Heart left ventricle (tissue), 16 donors: ENCODE data around the gene NFATC1. TPM values are rescaled to one million over a fixed set of nuclear protein-coding genes. Genes with fewer than 3 reads are reported as not detected.

ENCODE experiments used
- ATAC-seq, 4 donors: fragments of 200-7000 bp; cut with Tn5 transposase; one replicate each; pipeline ENCODE4 v1.9.1; 2020 to 2022; ENCODE audit warnings: moderate library complexity in 4 of 4, mild to moderate bottlenecking in 3 of 4, moderate number of reproducible peaks in 1 of 4
- DNase-seq, 5 donors: peaks; one replicate each; pipeline ENCODE4 v3.0.0-alpha.2; 2020
- H3K27ac ChIP-seq, 12 donors: fragments of 200-600 bp; sonication (generic) in 4 of 12; one replicate each; pipeline versions ENCODE4 v1.5.0 to v1.8.0; 2016 to 2022; ENCODE audit warnings: mild to moderate bottlenecking in 2 of 12
- H3K27me3 ChIP-seq, 9 donors: fragments of 200-600 bp; sonication (generic) in 2 of 9; one replicate each; pipeline versions ENCODE4 v1.5.1 to v1.8.0; 2016 to 2022; ENCODE audit warnings: mild to moderate bottlenecking in 3 of 9
- H3K36me3 ChIP-seq, 9 donors: fragments of 200-600 bp; sonication (generic) in 2 of 9; one replicate each; pipeline versions ENCODE4 v1.5.0 to v1.8.0; 2018 to 2022; ENCODE audit warnings: mild to moderate bottlenecking in 2 of 9
- H3K4me1 ChIP-seq, 12 donors: fragments of 200-600 bp; sonication (generic) in 4 of 12; one replicate each; pipeline versions ENCODE4 v1.5.0 to v1.8.0; 2016 to 2022; ENCODE audit warnings: mild to moderate bottlenecking in 3 of 12
- H3K4me3 ChIP-seq, 12 donors: fragments of 200-600 bp; sonication (generic) in 4 of 12; one replicate each; pipeline versions ENCODE4 v1.5.0 to v1.8.0; 2017 to 2022; ENCODE audit warnings: mild to moderate bottlenecking in 9 of 12, moderate library complexity in 4 of 12
- H3K9me3 ChIP-seq, 12 donors: fragments of 200-600 bp; sonication (generic) in 4 of 12; one replicate each; pipeline versions ENCODE4 v1.5.0 to v1.8.0; 2016 to 2022; ENCODE audit warnings: mild to moderate bottlenecking in 1 of 12
- POLR2A ChIP-seq, 2 donors: fragments of 450-650 bp; IDR thresholded peaks; one replicate each; pipeline ENCODE4 v1.6.1; 2017; ENCODE audit warnings: antibody characterized with exemption in 2 of 2, mild to moderate bottlenecking in 2 of 2, moderate library complexity in 2 of 2
- WGBS, 4 donors: extraction: QIAGEN DNeasy Blood & Tissue Kit in 2 of 4; methylation state at CpG; one replicate each; pipeline versions ENCODE4 v1.1.5 to v1.1.7; 2013 to 2018; 5-methylcytosine and 5-hydroxymethylcytosine counted together
- intact Hi-C, 10 donors: fragments of 100-400 bp; cut with DNase I; formaldehyde crosslinking; loops; one replicate each; pipeline versions ENCODE4 v1.11.1 to v1.14.2; 2022
- polyA plus RNA-seq, 2 donors: library from polyadenylated mRNA; stranded (reverse); fragments of 200-250 nt; gene quantifications; one replicate each; pipeline ENCODE4 v1.2.3, GENCODE V29; 2013
- total RNA-seq, 9 donors: library from RNA; depleted of rRNA in 2 of 9; stranded (reverse); fragments of >200 nt in 2 of 9; fragmentation: NEBNext Ultra II Directional in 3 of 9; extraction: Animal tissue kit (Norgen Biotek cat#: 25700) in 3 of 9; gene quantifications; one replicate each; pipeline versions ENCODE4 v1.1.0 to v1.2.4, GENCODE V29; 2016 to 2023
- TF ChIP-seq, protein P1 (sequence below), 12 donors: fragments of 200-600 bp; sonication (generic) in 4 of 12; IDR thresholded peaks; one replicate each; pipeline versions ENCODE4 v1.5.0 to v1.8.0; 2018 to 2022; ENCODE audit warnings: antibody characterized with exemption in 12 of 12, mild to moderate bottlenecking in 5 of 12
- donor health status: ischemic (EF 13 %, LVEDD 7.1; RV severe dilation, severe dysfunction).
- donor health status: healthy with polysubstance abuse.
- donor health status: DM: no; HTN: yes; CAD: no.
- donor health status: DM: no; HTN: no; CAD: no.
- donor health status: ischemic (EF 25% LVEDD 6.9; RV normal size, moderate dysfunction).
- donor health status: ischemic (EF 25% LVEDD 5.7; RV mildly dilated, moderate dysfunction).
- donor health status: healthy.
- donor health status: DM: yes; HTN: yes; CAD: no.
- donor health status: ischemic (EF 35%, LVEDD 5.7; RV mildly dilated, moderate dysfunction).
- donor health status: nonischemic (EF 11% LVEDD 7.7; RV severe dilation, severe dysfunction).
- donor health status: DM: yes; HTN: yes; CAD: no.
- donor health status: PGD.
- donor health status: ischemic (EF 29% LVEDD 5.4; RV normal size, mild dysfunction).
- donor health status: nonischemic (EF 23%, LVEDD 6.1; RV moderate dilation, normal function).

NFATC1 gene
- total and polyA plus RNA-seq, 11 donors = 6.5 to 26.7 (median 15.3) TPM

GRCh38 chr18:79400091-79400590, 4.4 kb downstream of the NFATC1 start:
- Histone ChIP-seq H3K4me1 (peaks cover 5 to 68% (median 49%) of the 10 kb centered on the region in 12 donors), H3K4me3 (peak overlapping the region; percentile 56 to 96 (median 81)), H3K27me3 (peaks cover 0 to 9% (median 0%) of the 10 kb centered on the region in 9 donors), H3K27ac (peak overlapping the region in 11 of 12 donors; percentile 67 to 94 (median 84)), H3K36me3 (no peaks in the 10 kb centered on the region), H3K9me3 (no peaks in the 10 kb centered on the region)
- intact Hi-C loops = loop anchor here in 4 of 10 donors (5.0 to 10.0 kb wide), 3 partner anchors 55 to 107 kb away; no protein-coding TSS in a partner anchor
- TF ChIP-seq, protein P1, sequence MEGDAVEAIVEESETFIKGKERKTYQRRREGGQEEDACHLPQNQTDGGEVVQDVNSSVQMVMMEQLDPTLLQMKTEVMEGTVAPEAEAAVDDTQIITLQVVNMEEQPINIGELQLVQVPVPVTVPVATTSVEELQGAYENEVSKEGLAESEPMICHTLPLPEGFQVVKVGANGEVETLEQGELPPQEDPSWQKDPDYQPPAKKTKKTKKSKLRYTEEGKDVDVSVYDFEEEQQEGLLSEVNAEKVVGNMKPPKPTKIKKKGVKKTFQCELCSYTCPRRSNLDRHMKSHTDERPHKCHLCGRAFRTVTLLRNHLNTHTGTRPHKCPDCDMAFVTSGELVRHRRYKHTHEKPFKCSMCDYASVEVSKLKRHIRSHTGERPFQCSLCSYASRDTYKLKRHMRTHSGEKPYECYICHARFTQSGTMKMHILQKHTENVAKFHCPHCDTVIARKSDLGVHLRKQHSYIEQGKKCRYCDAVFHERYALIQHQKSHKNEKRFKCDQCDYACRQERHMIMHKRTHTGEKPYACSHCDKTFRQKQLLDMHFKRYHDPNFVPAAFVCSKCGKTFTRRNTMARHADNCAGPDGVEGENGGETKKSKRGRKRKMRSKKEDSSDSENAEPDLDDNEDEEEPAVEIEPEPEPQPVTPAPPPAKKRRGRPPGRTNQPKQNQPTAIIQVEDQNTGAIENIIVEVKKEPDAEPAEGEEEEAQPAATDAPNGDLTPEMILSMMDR (IDR thresholded peaks at IDR 0.05) = no peak
- no peak for TF ChIP-seq POLR2A (IDR thresholded peaks at IDR 0.05)
- peak; percentile 62 to 89 (median 77) for DNase-seq
- 0 to 1% (median 1%) methylated on average over 28 to 71 of the region's 71 CpGs for WGBS, 4 donors
- peak in 1 of 4 donors; percentile 18 for ATAC-seq

DNA sequence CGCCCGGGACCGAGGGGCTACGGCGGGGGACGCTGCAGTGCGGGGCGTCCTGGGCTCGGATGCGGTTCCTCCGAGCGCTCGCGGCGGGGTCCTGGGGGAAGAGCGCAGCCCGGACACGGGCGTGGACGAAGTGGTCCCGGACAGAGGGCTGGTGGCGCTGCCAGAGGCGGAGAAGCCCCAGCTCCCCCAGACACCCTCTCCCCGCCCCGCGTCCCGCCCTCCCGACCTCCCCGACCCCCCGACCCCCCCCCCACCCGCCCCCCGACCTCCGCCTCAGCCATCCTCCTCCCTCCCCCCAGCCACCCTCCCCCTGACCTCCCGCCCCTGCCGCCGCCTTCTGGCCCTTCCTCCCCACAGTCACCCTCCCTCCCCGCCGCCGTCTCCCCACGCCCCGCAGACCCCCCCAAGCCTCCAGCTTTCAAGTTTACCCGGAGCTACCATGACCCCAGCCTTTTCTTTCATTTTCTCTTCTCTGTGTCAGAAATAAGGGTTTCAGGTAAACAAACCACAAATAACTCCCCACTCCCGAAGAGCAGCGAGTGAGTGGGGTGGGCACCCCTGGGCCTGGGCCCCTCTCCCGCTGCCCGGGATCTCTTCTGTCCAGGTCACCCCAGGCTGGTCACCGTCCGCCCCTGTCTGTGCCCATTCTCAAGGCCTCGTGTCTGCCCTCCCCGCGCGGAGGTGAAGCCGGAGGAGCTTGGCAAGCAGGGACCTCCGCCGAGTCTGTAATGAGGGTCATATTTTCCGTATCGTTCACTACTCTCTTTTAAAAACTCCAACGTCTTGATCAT, 5.1 kb downstream of the NFATC1 start:
- ATAC-seq = no peak
- Histone ChIP-seq H3K36me3 (no peaks in the 10 kb centered on the region), H3K9me3 (no peaks in the 10 kb centered on the region), H3K4me3 (peak overlapping the region; percentile 56 to 96 (median 81)), H3K27ac (peak overlapping the region in 11 of 12 donors; percentile 67 to 94 (median 84)), H3K27me3 (peaks cover 0 to 9% (median 0%) of the 10 kb centered on the region in 9 donors), H3K4me1 (peaks cover 5 to 71% (median 53%) of the 10 kb centered on the region in 12 donors)
- peak in 4 of 5 donors; percentile 27 to 67 (median 28) for DNase-seq
- 33 to 85% (median 39%) methylated on average over 17 to 52 of the region's 58 CpGs for WGBS, 4 donors
- intact Hi-C loops = loop anchor here in 4 of 10 donors (5.0 to 10.0 kb wide), 3 partner anchors 54 to 107 kb away; no protein-coding TSS in a partner anchor
- no peak for TF ChIP-seq POLR2A (IDR thresholded peaks at IDR 0.05)
- TF ChIP-seq, protein P1 (IDR thresholded peaks at IDR 0.05) = no peak

- H3K27ac ChIP-seq = peak overlapping the region in 5 of 12 donors; percentile 32 to 90 (median 56)
- intact Hi-C loops = loop anchor here in 6 of 10 donors (2.0 to 10.0 kb wide), 4 partner anchors 53 to 106 kb away; no protein-coding TSS in a partner anchor
- DNase-seq (peak in 3 of 5 donors; percentile 16 to 61 (median 22)), ATAC-seq (no peak)
- H3K36me3 ChIP-seq = no peaks in the 10 kb centered on the region
- H3K9me3 ChIP-seq = no peaks in the 10 kb centered on the region
- peaks cover 0 to 6% (median 0%) of the 10 kb centered on the region in 9 donors for H3K27me3 ChIP-seq
- H3K4me1 ChIP-seq = peaks cover 5 to 73% (median 54%) of the 10 kb centered on the region in 12 donors
- H3K4me3 ChIP-seq = peak overlapping the region in 2 of 12 donors; percentile 16 to 38
- WGBS, 4 donors = 90 to 96% (median 92%) methylated on average over 29 to 32 of the region's 32 CpGs
- TF ChIP-seq POLR2A (IDR thresholded peaks at IDR 0.05) = no peak
- TF ChIP-seq, protein P1 (IDR thresholded peaks at IDR 0.05) = no peak
These were observed 5.9 kb downstream of the NFATC1 start for GRCh38 chr18:79401494-79402208.
